Calu3 (cell line): ENCODE results near the gene OSTF1. TPM values are rescaled to one million over a fixed set of nuclear protein-coding genes. Genes with fewer than 3 reads are reported as not detected.

Experiments used
- Bru-seq: library from RNA; stranded (reverse); fragments of 400-500 nt; gene quantifications from one replicate; lab custom pipeline; 2021; lab: Mats Ljungman, UMichigan
- BruChase-seq, 2 experiments: library from RNA; stranded (reverse); fragments of 400-500 nt; gene quantifications; one replicate each; lab custom pipeline; 2021; lab: Mats Ljungman, UMichigan
- BruUV-seq: library from RNA; stranded (reverse); fragments of 400-500 nt; replicated peaks from 2 replicates; lab custom pipeline; 2021; lab: Mats Ljungman, UMichigan
- CTCF ChIA-PET: fragments of 300-600 bp; sonication (Branson Sonifier 250); formaldehyde crosslinking; loops from one replicate; lab custom pipeline; 2022; ENCODE audit warnings: antibody characterized with exemption; lab: Charles Lee
- DNase-seq: peaks from one replicate; pipeline ENCODE4 v3.0.0; 2022
- H3K27ac Mint-ChIP-seq: one replicate; pipeline ENCODE4 v1.8.0; 2022; ENCODE audit warnings: mixed read lengths; ENCODE audit not compliant: unreplicated experiment
- H3K27me3 Mint-ChIP-seq: one replicate; pipeline ENCODE4 v1.8.0; 2022; ENCODE audit warnings: mixed read lengths; ENCODE audit not compliant: unreplicated experiment
- H3K36me3 Mint-ChIP-seq: one replicate; pipeline ENCODE4 v1.8.0; 2022; ENCODE audit warnings: mild to moderate bottlenecking, moderate library complexity, mixed read lengths; ENCODE audit not compliant: insufficient read depth, unreplicated experiment
- H3K4me1 Mint-ChIP-seq: one replicate; pipeline ENCODE4 v1.8.0; 2022; ENCODE audit warnings: mild to moderate bottlenecking, low read depth, mixed read lengths; ENCODE audit not compliant: unreplicated experiment
- H3K4me3 Mint-ChIP-seq: one replicate; pipeline ENCODE4 v1.8.0; 2022; ENCODE audit warnings: mild to moderate bottlenecking, low read depth, moderate library complexity, mixed read lengths; ENCODE audit not compliant: unreplicated experiment
- H3K9me3 Mint-ChIP-seq: one replicate; pipeline ENCODE4 v1.8.0; 2022; ENCODE audit warnings: low read depth, mixed read lengths; ENCODE audit not compliant: unreplicated experiment
- intact Hi-C: fragments of 100-400 bp; cut with micrococcal nuclease; formaldehyde crosslinking; loops from one replicate; pipeline ENCODE4 v1.10.0; 2022; ENCODE audit not compliant: unreplicated experiment
- long read RNA-seq: library from polyadenylated mRNA; stranded (forward); transcript quantifications from one replicate; pipeline ENCODE4 v2.0.0, GENCODE V29; 2022
- total RNA-seq: library from RNA; stranded (reverse); gene quantifications from 2 replicates; pipeline ENCODE4 v1.2.3, GENCODE V29; 2022
- TF ChIP-seq, protein P1 (sequence below): fragments of 200-600 bp; IDR thresholded peaks from one replicate; pipeline ENCODE4 v1.8.0; 2022; ENCODE audit warnings: antibody characterized with exemption; ENCODE audit not compliant: unreplicated experiment

OSTF1 gene, protein sequence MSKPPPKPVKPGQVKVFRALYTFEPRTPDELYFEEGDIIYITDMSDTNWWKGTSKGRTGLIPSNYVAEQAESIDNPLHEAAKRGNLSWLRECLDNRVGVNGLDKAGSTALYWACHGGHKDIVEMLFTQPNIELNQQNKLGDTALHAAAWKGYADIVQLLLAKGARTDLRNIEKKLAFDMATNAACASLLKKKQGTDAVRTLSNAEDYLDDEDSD
- total RNA-seq (27.0 and 29.7 TPM in 2 replicates), Bru-seq, nascent RNA (percentile 69 among the genes with signal in this experiment), BruChase-seq, experiment 1, labeled RNA remaining after a 6-hour chase (percentile 57 among the genes with signal in this experiment), BruChase-seq, experiment 2, labeled RNA remaining after a 2-hour chase (percentile 51 among the genes with signal in this experiment)
- long read RNA-seq, transcript OSTF1-201 (10 exons, 1,319 nt) = major isoform, 26 of 38 reads
- long read RNA-seq, partial matches to known transcripts = 2 of 38 reads
- long read RNA-seq, other reads (novel, unspliced or antisense) = 10 of 38 reads

DNA sequence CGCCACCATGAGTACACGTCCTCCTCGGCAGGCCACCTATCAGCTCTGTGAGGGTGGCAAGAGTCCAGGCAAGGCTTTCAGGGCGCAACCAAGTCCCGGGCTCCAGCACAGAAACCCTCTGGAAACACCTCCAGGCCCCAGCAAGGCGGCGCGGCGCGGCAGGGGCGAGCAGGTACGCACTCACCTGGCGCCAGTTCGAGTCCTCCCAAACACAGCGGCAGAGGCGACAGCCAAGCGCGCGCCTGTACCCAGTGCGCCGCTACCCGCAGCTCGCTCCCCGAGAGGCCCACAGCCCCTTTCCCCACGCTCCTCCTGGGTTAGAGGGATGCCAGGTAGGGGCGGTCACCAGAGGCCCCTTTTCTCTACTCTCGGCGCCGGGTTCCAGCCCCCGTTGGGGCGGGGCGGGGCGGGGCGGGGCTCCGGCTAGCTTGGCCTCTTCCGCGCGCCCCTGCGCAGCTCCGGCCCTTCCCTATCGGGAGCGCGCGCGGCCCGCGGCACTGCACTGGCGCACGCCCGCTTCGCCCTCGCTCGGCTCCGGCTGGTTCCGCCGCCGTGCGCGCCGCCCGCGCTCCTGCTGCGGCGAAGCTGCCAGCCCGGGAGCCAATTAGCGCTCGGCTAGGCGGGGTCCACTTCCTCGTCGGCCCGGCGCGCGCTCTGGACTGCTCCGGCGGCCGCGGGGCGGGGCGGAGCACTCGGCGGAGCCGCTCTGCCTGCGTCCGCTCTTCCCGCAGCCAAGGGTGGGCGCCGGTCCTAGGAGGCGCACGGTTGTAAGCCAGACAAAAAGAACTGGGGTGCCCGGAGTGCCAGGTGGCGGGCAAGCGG is at the start of gene OSTF1, which contains the start of gene NMRK1:
TSS of gene OSTF1 (plus strand) at position 691 of the 822 bp plus-strand sequence. CDS start 179 bp downstream, outside the sequence.
TSS of gene NMRK1 (minus strand) at position 332 of the 822 bp plus-strand sequence. CDS start 5,040 bp downstream, outside the sequence.
- TF ChIP-seq, protein P1, sequence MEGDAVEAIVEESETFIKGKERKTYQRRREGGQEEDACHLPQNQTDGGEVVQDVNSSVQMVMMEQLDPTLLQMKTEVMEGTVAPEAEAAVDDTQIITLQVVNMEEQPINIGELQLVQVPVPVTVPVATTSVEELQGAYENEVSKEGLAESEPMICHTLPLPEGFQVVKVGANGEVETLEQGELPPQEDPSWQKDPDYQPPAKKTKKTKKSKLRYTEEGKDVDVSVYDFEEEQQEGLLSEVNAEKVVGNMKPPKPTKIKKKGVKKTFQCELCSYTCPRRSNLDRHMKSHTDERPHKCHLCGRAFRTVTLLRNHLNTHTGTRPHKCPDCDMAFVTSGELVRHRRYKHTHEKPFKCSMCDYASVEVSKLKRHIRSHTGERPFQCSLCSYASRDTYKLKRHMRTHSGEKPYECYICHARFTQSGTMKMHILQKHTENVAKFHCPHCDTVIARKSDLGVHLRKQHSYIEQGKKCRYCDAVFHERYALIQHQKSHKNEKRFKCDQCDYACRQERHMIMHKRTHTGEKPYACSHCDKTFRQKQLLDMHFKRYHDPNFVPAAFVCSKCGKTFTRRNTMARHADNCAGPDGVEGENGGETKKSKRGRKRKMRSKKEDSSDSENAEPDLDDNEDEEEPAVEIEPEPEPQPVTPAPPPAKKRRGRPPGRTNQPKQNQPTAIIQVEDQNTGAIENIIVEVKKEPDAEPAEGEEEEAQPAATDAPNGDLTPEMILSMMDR = no peak
- Mint-ChIP-seq H3K4me1 (peaks cover 11% of the 10 kb centered on the region), H3K27ac (peak within 1 kb of the TSS; percentile 76), H3K27me3 (no peaks in the 10 kb centered on the region), H3K9me3 (no peaks in the 10 kb centered on the region), H3K4me3 (peak within 1 kb of the TSS; percentile 98), H3K36me3 (peaks cover 31% of the 10 kb centered on the region)
- BruUV-seq = no TSS peak
- intact Hi-C loops = loop anchor here (10.0 kb wide), 1 partner anchor 97 kb away; no protein-coding TSS in a partner anchor
- DNase-seq = peak; percentile 93
- CTCF ChIA-PET = interaction anchor here (0.7 to 1.4 kb wide), 3 partner anchors 13 to 136 kb away, joined by 3 to 6 read pairs (median 3); partner anchors contain the start of genes C9orf40 and CARNMT1

DNA sequence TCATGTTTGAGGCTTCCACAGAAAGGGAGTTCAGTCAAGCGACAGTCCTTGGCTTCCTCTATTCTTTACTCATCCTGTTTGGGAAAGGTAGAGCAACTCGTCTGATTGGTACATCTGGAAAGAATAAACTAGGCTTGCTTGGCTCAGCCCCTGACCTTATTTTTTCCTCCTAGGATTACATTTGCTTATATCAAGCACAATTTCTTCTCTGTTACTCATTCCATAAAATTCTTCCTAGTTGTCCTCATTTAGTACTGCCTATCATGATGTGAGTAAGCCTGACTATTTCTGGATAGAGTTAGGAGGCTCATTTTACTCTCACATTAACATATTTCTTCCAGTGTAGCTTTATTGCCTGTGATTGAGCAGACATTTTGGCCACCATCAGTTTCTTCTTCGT is 49.3 kb upstream of the OSTF1 start:
- CTCF ChIA-PET = no interaction called here
- no peaks in the 10 kb centered on the region for H3K4me1 Mint-ChIP-seq

DNA sequence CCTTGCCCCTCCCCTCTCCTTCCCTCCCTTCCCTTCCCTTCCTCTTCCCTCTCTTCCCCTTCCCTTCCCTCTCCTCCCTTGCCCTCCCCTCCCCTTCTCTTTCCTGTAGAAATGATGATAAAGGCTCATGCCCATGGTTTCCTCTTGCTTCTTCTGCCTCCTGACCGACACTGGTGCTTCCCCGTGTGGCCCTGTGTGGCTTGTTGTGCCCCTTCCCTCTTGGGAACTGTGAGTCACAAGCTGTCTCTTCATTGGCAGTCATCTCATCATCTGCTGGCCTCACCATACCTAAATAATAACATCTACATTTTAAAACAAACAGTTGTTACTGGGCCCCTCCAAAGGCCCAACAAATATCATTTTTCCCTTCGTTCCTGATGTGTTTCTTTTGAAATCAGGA is 48.5 kb upstream of the OSTF1 start:
- CTCF ChIA-PET = interaction anchor here (0.5 kb wide), 1 partner anchor 1084 kb away, joined by 6 read pairs; no protein-coding TSS in a partner anchor
- no TSS peak for BruUV-seq
- no peak for DNase-seq
- TF ChIP-seq, protein P1 = no peak
- Mint-ChIP-seq H3K4me3 (no peak overlapping the region), H3K36me3 (no peaks in the 10 kb centered on the region), H3K27ac (no peak overlapping the region), H3K4me1 (no peaks in the 10 kb centered on the region), H3K9me3 (no peaks in the 10 kb centered on the region), H3K27me3 (peaks cover 23% of the 10 kb centered on the region)
- intact Hi-C loops = no loop called here

More for the DNA sequence above, 49.3 kb upstream of the OSTF1 start:
- TF ChIP-seq, protein P1 = no peak
- no TSS peak for BruUV-seq
- intact Hi-C loops = no loop called here
- Mint-ChIP-seq H3K4me3 (no peak overlapping the region), H3K36me3 (no peaks in the 10 kb centered on the region), H3K9me3 (no peaks in the 10 kb centered on the region), H3K27ac (no peak overlapping the region), H3K27me3 (peaks cover 16% of the 10 kb centered on the region)
- DNase-seq = no peak

DNA sequence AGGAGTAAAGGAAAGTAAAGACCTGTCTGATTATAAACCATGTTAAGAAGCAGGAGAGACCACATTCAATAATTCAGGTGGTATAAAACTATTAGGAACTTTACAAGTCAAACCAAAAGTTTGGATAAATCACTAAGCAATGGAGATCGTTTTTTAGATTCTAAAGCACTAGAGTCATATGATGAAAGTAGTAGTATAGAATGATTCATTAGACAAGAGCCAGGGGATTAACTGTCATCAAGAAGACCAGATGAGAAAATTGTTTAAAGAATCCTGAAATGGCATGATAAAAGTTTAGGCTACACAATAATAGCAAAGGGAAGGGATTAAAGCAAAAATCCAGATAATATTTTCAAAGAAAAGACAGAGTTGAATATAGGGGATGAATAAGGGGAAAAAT is 47.3 kb upstream of the OSTF1 start:
- Mint-ChIP-seq H3K9me3 (no peaks in the 10 kb centered on the region), H3K27ac (no peak overlapping the region), H3K4me1 (no peaks in the 10 kb centered on the region), H3K4me3 (no peak overlapping the region), H3K27me3 (peaks cover 35% of the 10 kb centered on the region), H3K36me3 (no peaks in the 10 kb centered on the region)
- no TSS peak for BruUV-seq
- intact Hi-C loops = no loop called here
- DNase-seq = no peak
- CTCF ChIA-PET = no interaction called here
- TF ChIP-seq, protein P1 = no peak
